Thoracic aorta (tissue), 2 donors: Measurements from ENCODE around the gene DNAH1. TPM values are rescaled to one million over a fixed set of nuclear protein-coding genes. Genes with fewer than 3 reads are reported as not detected.

Experiments
- ATAC-seq: fragments of 150-250 bp; one replicate; pipeline ENCODE4 v1.8.0; 2017; ENCODE audit warnings: low read depth; ENCODE audit not compliant: insufficient number of reproducible peaks, low FRiP score
- DNase-seq: peaks from one replicate; pipeline ENCODE4 v3.0.0-alpha.2; 2020; ENCODE audit warnings: low spot score
- H3K27ac ChIP-seq, 2 donors: fragments of 200-600 bp; sonication (generic); 1 replicate in 1 of 2; 2 replicates in 1 of 2; pipeline ENCODE4 v1.5.1; 2016; ENCODE audit warnings: mild to moderate bottlenecking in 2 of 2, moderate library complexity in 2 of 2
- H3K27me3 ChIP-seq: fragments of 200-600 bp; sonication (generic); replicated peaks from 2 replicates; pipeline ENCODE4 v1.6.0; 2016; ENCODE audit warnings: mild to moderate bottlenecking; ENCODE audit not compliant: insufficient read depth
- H3K36me3 ChIP-seq: fragments of 200-600 bp; sonication (generic); one replicate; pipeline ENCODE4 v1.5.1; 2016
- H3K4me1 ChIP-seq, 2 donors: fragments of 200-600 bp; sonication (generic); 1 replicate in 1 of 2; 2 replicates in 1 of 2; pipeline versions ENCODE4 v1.5.1 to v1.6.0; 2016; ENCODE audit warnings: low read depth in 2 of 2, mild to moderate bottlenecking in 1 of 2; ENCODE audit not compliant: control insufficient read depth in 1 of 2
- H3K4me3 ChIP-seq: fragments of 200-600 bp; sonication (generic); 2 replicates; pipeline ENCODE4 v1.5.1; 2016; ENCODE audit warnings: mild to moderate bottlenecking
- H3K9me3 ChIP-seq: fragments of 200-600 bp; sonication (generic); 2 replicates; pipeline ENCODE4 v1.5.1; 2016
- total RNA-seq, 2 donors: library from RNA; depleted of rRNA; stranded (reverse); fragments of >200 nt; gene quantifications; one replicate each; pipeline versions ENCODE4 v1.1.0 to v1.2.3, GENCODE V29; 2016
- TF ChIP-seq, protein P1 (sequence below): fragments of 200-600 bp; sonication (generic); IDR thresholded peaks from one replicate; pipeline ENCODE4 v1.5.1; 2019; ENCODE audit warnings: antibody characterized with exemption

Gene DNAH1
- total RNA-seq, 2 donors from 2014 or later = 14.6 to 21.0 TPM

DNA sequence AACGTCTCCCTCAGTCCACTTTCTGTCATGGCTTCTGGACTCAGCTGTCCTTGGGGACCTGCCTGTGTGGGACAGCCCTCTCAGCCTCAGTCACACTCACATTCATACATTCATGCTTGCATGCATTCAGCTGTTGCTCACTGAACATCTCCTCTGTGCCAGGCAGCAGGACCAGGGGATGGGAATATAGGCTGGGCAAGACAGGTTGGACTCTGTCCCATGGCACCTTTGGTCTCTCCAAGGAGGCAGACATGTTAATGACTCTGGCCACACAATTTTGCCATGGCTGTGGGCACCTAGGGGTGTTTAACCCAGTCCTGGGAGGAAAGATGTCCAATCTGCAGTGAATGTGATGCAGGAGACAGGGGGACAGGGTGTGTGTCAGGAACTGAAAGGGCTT is 7.8 kb upstream of the DNAH1 start:
- DNase-seq = no peak
- Histone ChIP-seq H3K9me3 (no peaks in the 10 kb centered on the region), H3K4me3 (no peak overlapping the region), H3K36me3 (no peaks in the 10 kb centered on the region), H3K27me3 (no peaks in the 10 kb centered on the region), H3K4me1 (no peaks in the 10 kb centered on the region), H3K27ac (no peak overlapping the region)
- TF ChIP-seq, protein P1, sequence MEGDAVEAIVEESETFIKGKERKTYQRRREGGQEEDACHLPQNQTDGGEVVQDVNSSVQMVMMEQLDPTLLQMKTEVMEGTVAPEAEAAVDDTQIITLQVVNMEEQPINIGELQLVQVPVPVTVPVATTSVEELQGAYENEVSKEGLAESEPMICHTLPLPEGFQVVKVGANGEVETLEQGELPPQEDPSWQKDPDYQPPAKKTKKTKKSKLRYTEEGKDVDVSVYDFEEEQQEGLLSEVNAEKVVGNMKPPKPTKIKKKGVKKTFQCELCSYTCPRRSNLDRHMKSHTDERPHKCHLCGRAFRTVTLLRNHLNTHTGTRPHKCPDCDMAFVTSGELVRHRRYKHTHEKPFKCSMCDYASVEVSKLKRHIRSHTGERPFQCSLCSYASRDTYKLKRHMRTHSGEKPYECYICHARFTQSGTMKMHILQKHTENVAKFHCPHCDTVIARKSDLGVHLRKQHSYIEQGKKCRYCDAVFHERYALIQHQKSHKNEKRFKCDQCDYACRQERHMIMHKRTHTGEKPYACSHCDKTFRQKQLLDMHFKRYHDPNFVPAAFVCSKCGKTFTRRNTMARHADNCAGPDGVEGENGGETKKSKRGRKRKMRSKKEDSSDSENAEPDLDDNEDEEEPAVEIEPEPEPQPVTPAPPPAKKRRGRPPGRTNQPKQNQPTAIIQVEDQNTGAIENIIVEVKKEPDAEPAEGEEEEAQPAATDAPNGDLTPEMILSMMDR = no peak
- no peak for ATAC-seq

DNA sequence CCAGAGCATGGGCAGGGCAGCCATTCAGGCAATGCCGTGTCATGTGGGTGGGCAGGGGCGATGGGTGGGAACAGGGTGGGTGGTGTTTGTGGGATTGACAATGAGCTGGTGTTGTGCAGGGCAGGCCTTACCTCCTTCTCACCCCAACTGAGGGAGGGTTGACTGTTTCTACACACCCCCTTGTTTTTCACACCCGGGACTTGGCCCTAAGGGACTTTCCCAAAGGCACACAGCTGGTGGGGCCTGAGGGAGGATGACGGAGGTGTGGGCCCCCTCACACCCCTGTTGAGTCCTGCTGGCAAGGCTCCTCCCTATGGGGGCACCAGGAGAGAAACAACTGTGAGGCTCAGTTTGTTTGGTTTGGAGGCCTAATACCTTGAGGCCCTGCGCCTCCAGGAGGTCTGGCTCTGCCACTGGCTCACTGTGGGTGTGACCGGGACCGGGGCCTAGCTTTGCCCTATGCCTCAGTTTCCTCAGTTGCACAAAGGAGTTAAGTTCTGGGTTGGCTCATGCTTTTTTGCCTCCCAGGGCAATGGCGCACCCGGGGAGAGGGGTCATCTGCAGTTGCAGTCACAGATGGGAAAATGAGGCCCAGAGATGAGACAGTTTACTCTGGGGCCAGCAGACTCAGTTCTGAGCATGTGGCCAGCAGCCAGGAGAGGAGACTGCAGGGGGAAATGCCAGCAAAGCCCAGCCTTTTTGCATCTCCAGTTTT is 5.1 kb upstream of the DNAH1 start:
- DNase-seq (no peak), ATAC-seq (no peak)
- TF ChIP-seq, protein P1 = no peak

DNA sequence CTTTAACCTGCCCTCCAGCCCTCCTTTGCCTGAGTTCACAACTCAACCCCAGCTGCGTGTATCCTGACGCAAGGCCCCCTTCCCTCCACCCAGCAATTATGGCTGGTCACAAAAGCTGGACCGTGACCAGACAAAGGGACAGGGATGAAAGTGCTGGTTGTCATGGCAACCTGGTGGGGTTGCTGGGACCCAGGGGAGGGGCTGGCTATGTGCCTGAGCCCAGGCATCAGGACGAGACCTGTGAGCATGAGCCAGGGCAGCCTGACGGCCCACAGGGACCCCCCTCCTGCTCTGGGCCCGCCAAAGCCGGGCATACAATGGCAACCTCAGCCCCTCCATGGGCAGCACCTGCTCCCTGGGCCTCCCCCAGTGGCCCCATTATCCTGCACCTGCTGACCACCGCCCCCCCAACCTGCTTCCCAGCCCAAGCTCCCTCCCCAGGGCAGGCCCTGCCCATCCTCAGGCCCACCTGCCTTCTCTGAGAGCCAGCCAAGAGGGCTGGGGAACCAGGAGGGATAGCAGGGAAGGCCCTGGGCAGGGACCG is 4.5 kb upstream of the DNAH1 start:
- ATAC-seq = no peak
- no peak for DNase-seq
- H3K4me3 ChIP-seq = no peak overlapping the region
- H3K36me3 ChIP-seq = no peaks in the 10 kb centered on the region
- H3K27ac ChIP-seq = no peak overlapping the region
- peaks cover 0 to 5% of the 10 kb centered on the region in 2 donors for H3K4me1 ChIP-seq
- H3K27me3 ChIP-seq = no peaks in the 10 kb centered on the region
- TF ChIP-seq, protein P1 = no peak
- H3K9me3 ChIP-seq = no peaks in the 10 kb centered on the region

More for the DNA sequence above, 5.1 kb upstream of the DNAH1 start:
- no peaks in the 10 kb centered on the region for H3K9me3 ChIP-seq
- H3K4me3 ChIP-seq = no peak overlapping the region
- H3K27me3 ChIP-seq = no peaks in the 10 kb centered on the region
- H3K27ac ChIP-seq = no peak overlapping the region
- no peaks in the 10 kb centered on the region for H3K36me3 ChIP-seq
- H3K4me1 ChIP-seq = peaks cover 0 to 5% of the 10 kb centered on the region in 2 donors

DNA sequence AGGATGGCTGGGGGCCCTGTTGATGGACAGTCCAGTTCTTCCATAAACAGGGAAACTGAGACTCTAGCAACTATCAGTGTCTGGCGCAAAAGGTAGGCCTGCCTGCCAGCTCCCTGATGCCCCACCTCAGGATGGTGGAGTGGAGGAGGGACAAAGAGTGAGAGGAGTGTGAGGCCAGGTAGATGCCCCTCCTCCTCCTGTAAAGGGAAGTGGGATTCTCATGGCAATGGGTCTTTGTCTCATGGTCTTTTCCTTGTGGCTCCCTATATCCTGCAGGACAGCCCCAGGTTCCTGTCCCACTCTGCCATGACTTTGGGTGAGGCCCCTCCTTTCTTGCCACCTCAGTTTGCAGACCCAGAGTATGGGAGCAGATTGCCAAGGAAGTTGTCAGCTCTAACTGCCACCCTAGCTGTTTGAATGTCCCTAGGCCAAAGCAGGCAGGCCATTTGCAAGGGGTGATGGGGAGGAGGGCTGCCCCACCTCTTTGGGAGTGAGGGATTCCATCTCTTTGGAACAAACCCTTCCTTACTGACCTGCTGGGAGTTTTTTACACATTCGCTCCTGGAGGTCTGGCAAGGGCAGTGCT is 2.8 kb upstream of the DNAH1 start:
- H3K27ac ChIP-seq = no peak overlapping the region
- no peak for DNase-seq
- H3K27me3 ChIP-seq = no peaks in the 10 kb centered on the region
- no peak overlapping the region for H3K4me3 ChIP-seq
- TF ChIP-seq, protein P1 = no peak
- H3K9me3 ChIP-seq = no peaks in the 10 kb centered on the region
- no peaks in the 10 kb centered on the region for H3K36me3 ChIP-seq
- ATAC-seq = no peak
- peaks cover 3 to 16% of the 10 kb centered on the region in 2 donors for H3K4me1 ChIP-seq

DNA sequence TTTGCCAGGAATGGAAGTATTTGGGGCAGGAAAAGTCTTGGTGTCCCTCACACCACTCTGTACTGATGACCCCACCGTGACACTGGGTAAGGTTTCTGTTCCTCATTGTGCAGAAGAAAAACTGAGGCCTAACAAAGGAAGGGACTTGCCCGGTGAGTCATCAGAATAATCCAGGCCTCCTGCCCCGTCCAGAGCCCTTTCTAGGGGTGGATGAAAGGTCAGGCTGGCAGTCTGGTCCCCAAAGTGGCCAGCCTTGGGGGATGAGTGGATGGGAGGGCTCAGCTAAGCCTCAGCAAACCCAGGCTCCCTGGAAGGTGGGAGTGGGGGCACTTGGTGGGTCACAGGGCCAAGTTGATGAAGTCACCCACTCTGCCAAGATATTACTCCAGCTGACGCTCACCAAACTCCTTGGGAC is 2.3 kb upstream of the DNAH1 start:
- peaks cover 3 to 16% of the 10 kb centered on the region in 2 donors for H3K4me1 ChIP-seq
- peak overlapping the region in 1 of 2 donors; percentile 15 for H3K27ac ChIP-seq
- no peaks in the 10 kb centered on the region for H3K27me3 ChIP-seq
- ATAC-seq (no peak), DNase-seq (no peak)
- TF ChIP-seq, protein P1 = no peak
- H3K9me3 ChIP-seq = no peaks in the 10 kb centered on the region
- no peaks in the 10 kb centered on the region for H3K36me3 ChIP-seq
- no peak overlapping the region for H3K4me3 ChIP-seq
